ENCODE data around the gene ZNF367.

ZNF367 gene

DNA sequence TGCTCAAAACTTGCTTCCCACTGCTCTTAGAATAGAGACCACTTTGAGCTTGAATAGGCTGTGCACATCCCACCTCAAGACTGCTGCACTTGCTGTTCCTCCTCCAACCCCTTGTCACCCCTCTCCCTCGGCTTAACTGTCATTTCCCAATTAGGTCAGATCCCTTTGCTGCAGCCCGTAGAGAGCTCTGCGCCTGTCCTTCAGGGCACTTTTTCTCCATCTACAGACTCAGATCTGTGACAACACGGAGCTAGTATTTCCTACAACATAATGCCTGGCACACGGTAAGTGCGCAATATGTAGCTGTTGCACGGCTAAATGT lies 31.3 kb upstream of the ZNF367 start:
- TF ChIP-seq GATA1 (IDR thresholded peaks at IDR 0.05; ENCODE audit: low read depth, low read length) (no peak), POLR2A (IDR thresholded peaks at IDR 0.05; ENCODE audit: low read length) (no peak)
- no peak for DNase-seq

- DNase-seq = no peak
Measured at GRCh38 chr9:96448546-96449170, 30.5 kb upstream of the ZNF367 start.

DNA sequence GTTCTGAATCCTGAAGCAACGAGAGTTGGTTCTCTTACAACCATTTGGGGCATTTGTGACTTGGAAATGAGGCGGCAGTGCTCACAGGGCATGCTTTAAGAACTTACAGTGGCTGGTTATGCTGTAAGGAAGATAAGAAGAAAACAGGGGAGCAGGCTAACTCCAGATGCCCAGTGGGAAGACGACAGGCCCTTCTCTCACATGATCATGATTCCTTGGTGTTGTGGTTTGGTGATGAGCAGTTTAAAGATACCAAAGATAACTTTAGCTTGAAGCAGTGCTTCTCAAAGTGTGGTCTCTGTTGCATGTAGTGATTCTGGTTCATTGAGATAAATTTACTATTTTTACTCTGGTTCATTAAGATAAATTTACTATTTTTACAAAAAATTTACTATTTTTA lies 29.2 kb upstream of the ZNF367 start:
- no peak for TF ChIP-seq POLR2A (IDR thresholded peaks at IDR 0.05; ENCODE audit: low read length)
- no peak for TF ChIP-seq GATA1 (IDR thresholded peaks at IDR 0.05; ENCODE audit: low read depth, low read length)
- DNase-seq = no peak

More at GRCh38 chr9:96448546-96449170, 30.5 kb upstream of the ZNF367 start:
- no peak for TF ChIP-seq POLR2A (IDR thresholded peaks at IDR 0.05; ENCODE audit: low read length)
- no peak for TF ChIP-seq GATA1 (IDR thresholded peaks at IDR 0.05; ENCODE audit: low read depth, low read length)

DNA sequence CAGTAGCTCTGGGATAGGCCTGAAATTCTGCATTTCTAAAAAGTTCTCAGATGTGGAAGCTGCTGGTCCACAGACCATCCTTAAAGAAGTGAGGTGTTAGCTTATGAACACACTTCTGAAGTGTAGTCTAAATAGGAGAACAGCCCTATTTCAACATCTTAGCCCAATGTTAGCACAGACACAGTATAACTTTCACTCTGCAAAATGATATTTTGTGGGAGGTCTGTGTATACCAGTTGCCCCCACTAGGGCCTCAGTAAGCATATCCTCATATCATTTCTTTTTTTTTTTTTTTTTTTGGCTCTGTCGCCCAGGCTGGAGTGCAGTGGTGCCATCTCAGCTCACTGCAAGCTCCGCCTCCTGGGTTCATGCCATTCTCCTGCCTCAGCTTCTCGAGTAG lies 24.3 kb upstream of the ZNF367 start:
- no peak for DNase-seq
- TF ChIP-seq GATA1 (IDR thresholded peaks at IDR 0.05; ENCODE audit: low read depth, low read length) = no peak
- TF ChIP-seq POLR2A (IDR thresholded peaks at IDR 0.05; ENCODE audit: low read length) = no peak

- peak; percentile 71 to 80 for DNase-seq
Measured at GRCh38 chr9:96441798-96442445, 23.8 kb upstream of the ZNF367 start.

DNA sequence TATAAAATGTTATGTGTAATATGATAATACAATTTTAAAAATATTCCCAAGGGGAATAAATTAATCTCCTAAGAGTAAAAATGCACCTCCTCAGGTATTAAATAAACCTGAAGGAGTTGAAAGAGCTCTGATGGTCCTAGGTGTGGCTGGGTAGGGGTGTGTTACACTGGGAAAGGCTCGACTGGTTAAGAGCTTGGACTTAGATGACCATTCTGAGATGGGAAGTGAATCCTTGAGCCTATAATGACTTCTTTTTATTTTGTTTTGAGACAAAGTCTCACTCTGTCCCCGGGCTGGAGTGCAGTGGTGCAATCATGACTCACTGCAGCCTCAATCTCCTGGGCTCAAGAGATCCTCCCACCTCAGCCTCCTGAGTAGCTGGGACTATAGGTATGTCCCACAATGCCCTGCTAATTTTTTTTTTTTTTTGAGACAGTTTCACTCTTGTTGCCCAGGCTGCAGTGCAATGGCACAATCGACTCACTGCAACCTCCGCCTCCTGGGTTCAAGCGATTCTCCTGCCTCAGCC lies 22.6 kb upstream of the ZNF367 start:
- DNase-seq = no peak
- TF ChIP-seq POLR2A (IDR thresholded peaks at IDR 0.05; ENCODE audit: low read length) (no peak), GATA1 (IDR thresholded peaks at IDR 0.05; ENCODE audit: low read depth, low read length) (no peak)

More at GRCh38 chr9:96441798-96442445, 23.8 kb upstream of the ZNF367 start:
- TF ChIP-seq POLR2A (IDR thresholded peaks at IDR 0.05; ENCODE audit: low read length) (no peak), GATA1 (IDR thresholded peaks at IDR 0.05; ENCODE audit: low read depth, low read length) (no peak)

- DNase-seq = no peak
- TF ChIP-seq POLR2A (IDR thresholded peaks at IDR 0.05; ENCODE audit: low read length) (no peak), GATA1 (IDR thresholded peaks at IDR 0.05; ENCODE audit: low read depth, low read length) (no peak)
Measured at GRCh38 chr9:96437454-96437853, 19.3 kb upstream of the ZNF367 start.

GRCh38 chr9:96436456-96437126 lies 18.4 kb upstream of the ZNF367 start:
- TF ChIP-seq GATA1 (IDR thresholded peaks at IDR 0.05; ENCODE audit: low read depth, low read length) = no peak
- TF ChIP-seq POLR2A (IDR thresholded peaks at IDR 0.05; ENCODE audit: low read length) = no peak
- no peak for DNase-seq

DNA sequence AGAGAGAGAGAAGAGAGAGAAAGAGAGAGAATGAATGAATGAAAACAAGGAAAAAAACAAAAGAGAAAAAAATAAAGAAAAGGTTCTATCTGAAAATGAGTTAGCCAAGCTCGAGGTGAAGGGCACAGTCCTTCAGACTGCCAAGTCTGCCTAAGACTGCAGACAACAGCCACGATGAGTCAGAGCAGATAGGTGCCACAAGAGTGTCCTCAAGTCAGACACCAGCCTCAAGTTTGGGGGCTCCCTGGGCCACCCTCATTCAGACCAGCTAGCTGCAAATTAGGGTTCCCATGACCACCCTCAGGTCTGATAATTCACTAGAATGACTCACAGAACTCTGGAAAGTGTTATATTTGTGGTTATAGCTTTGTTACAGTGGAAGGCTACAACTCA lies 17.9 kb upstream of the ZNF367 start:
- TF ChIP-seq POLR2A (IDR thresholded peaks at IDR 0.05; ENCODE audit: low read length) (no peak), GATA1 (IDR thresholded peaks at IDR 0.05; ENCODE audit: low read depth, low read length) (no peak)
- DNase-seq = no peak

- no peak for TF ChIP-seq POLR2A (IDR thresholded peaks at IDR 0.05; ENCODE audit: low read length)
- TF ChIP-seq GATA1 (IDR thresholded peaks at IDR 0.05; ENCODE audit: low read depth, low read length) = no peak
- DNase-seq = no peak
Measured at GRCh38 chr9:96435345-96435744, 17.2 kb upstream of the ZNF367 start.

DNA sequence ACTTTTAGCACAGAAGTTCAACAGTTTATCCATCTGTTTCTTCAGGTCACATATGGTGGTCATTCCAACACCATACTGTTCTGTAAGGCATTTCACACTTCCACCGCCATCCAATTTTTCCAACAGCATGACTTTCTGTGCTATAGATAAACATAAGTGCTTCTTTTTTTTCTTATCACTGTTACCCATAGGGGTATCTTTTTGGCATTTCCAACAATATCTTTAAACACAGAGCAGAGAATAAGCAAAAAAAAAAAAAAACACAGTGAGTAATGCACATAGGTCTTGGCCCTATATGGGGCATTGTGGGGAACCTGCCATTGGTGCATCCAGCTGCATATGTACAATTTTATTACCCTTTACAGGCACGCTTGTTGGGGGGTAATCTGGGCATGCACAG lies 12.2 kb upstream of the ZNF367 start:
- TF ChIP-seq GATA1 (IDR thresholded peaks at IDR 0.05; ENCODE audit: low read depth, low read length) = no peak
- TF ChIP-seq POLR2A (IDR thresholded peaks at IDR 0.05; ENCODE audit: low read length) = no peak
- DNase-seq = peak; percentile 52 to 85

DNA sequence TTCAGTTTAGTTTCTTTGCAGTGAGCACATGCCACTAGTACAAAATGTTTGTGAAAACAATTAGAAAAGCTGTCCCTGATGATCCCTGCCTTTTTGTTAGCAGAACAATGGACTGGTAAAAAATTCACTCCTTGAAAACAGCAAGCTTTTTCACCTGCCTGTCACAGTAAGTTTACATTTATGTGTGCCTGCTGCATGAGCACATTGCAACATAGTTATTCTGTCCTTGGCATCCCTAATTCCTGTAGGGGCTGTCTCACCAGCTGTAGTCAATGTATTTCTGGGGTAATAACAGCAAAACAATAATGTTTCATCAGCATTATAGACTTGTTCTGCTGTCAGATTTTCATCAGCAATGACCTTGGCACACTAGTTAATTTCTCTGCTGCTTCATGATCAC lies 11.6 kb upstream of the ZNF367 start:
- DNase-seq = no peak
- TF ChIP-seq POLR2A (IDR thresholded peaks at IDR 0.05; ENCODE audit: low read length) = no peak
- no peak for TF ChIP-seq GATA1 (IDR thresholded peaks at IDR 0.05; ENCODE audit: low read depth, low read length)

DNA sequence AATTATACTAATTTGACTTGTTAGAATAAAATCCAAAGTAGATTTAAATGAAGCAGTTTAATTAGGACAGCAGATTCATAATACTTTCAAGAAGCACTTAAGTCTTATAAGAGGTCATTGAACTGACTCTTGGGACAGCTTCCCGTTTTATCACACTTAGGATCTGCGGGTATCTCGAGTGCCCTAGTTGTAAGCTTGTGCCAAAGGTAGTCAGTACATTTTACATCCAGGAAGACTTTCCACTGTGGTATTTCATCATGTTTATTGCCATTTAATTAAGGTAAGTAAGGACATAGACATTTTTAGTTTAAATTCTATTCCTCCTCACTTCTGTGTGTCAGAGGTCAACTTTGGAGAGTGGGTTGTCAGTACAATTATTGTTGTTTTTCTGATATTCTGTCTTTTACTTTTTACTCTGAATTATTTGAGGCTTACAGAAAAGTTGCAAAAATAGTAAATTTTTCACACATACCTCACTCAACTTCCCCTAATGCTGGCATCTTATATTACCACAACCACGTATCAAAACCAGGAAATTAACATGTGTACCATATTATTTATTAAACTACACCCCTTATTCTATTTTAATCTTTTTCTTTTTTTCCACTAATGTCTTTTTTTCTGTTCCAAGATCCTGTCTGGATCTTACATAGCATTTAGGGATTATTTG lies 7.5 kb upstream of the ZNF367 start:
- DNase-seq = no peak
- TF ChIP-seq POLR2A (IDR thresholded peaks at IDR 0.05; ENCODE audit: low read length) = no peak
- TF ChIP-seq GATA1 (IDR thresholded peaks at IDR 0.05; ENCODE audit: low read depth, low read length) = no peak

DNA sequence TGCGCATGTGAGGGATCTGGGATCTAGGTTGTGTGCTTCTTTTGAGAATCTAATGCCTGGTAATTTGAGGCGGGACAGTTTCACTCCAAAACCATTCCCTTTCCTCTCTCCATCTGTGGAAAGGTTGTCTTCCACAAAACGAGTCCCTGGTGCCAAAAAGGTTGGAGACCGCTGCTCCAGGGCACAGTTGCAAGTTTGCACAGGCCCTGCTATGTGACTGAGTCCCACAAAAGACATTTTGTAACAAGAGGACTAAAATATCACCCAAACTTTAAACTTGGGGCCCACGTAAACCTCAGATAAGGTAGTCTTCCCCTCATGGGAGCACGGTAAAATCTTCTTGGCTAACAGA lies 5.8 kb upstream of the ZNF367 start:
- DNase-seq = no peak
- no peak for TF ChIP-seq POLR2A (IDR thresholded peaks at IDR 0.05; ENCODE audit: low read length)
- no peak for TF ChIP-seq GATA1 (IDR thresholded peaks at IDR 0.05; ENCODE audit: low read depth, low read length)
